GM12878 (cell line): ENCODE data around the gene HBP1. TPM values are rescaled to one million over a fixed set of nuclear protein-coding genes. Genes with fewer than 3 reads are reported as not detected.
A peak's percentile ranks its signal among the peaks of the same experiment; 100 is the strongest.

Source experiments
- ATAC-seq: fragments of 200-7000 bp; cut with Tn5 transposase; 3 replicates; pipeline ENCODE4 v1.9.1; 2020; ENCODE audit warnings: mild to moderate bottlenecking, moderate library complexity
- BruUV-seq: library from RNA; stranded (reverse); fragments of 400-500 nt; replicated peaks from 2 replicates; lab custom pipeline; 2021; lab: Mats Ljungman, UMichigan
- CTCF ChIA-PET: fragments of 300-600 bp; sonication (Branson Sonifier 250); formaldehyde crosslinking; extraction: SDS; loops from one replicate; lab custom pipeline; 2021; ENCODE audit warnings: inconsistent platforms; lab: Yijun Ruan, JAX
- POLR2A ChIA-PET: fragments of 350-600 bp; formaldehyde crosslinking; extraction: SDS; loops from one replicate; lab custom pipeline; 2021; ENCODE audit warnings: inconsistent platforms; lab: Charles Lee
- RAD21 ChIA-PET: fragments of 300-600 bp; sonication (Branson Sonifier 250); formaldehyde crosslinking; loops from one replicate; lab custom pipeline; 2023; ENCODE audit warnings: antibody characterized with exemption; ENCODE audit not compliant: unreplicated experiment; lab: Charles Lee
- SMC1A ChIA-PET: fragments of 300-600 bp; sonication (Branson Sonifier 250); formaldehyde crosslinking; loops from one replicate; lab custom pipeline; 2023; ENCODE audit not compliant: unreplicated experiment, uncharacterized antibody; lab: Charles Lee
- DNase-seq: peaks from one replicate; pipeline ENCODE4 v3.0.0-alpha.2; 2011; ENCODE audit warnings: low read depth, low spot score
- FAIRE-seq: peaks from 3 replicates; lab custom pipeline; 2011; peaks lifted over from hg19 to GRCh38; lab: Jason Lieb, UNC
- H2AFZ ChIP-seq: 2 replicates; pipeline ENCODE4 v1.6.0; 2011; ENCODE audit warnings: low read depth, low read length, control low read depth; ENCODE audit not compliant: control insufficient read depth
- H3K27ac ChIP-seq: 2 replicates; pipeline ENCODE4 v1.5.1; 2011; ENCODE audit warnings: control low read depth; ENCODE audit not compliant: control insufficient read depth, insufficient read depth
- H3K27me3 ChIP-seq, 2 experiments: replicated peaks in 1 of 2; 2 replicates each; pipeline versions ENCODE4 v1.6.0 to v1.6.1; 2011; ENCODE audit warnings: low read length in 1 of 2; ENCODE audit not compliant: control insufficient read depth in 2 of 2, insufficient read depth in 2 of 2
- H3K36me3 ChIP-seq, 2 experiments: 2 replicates each; pipeline ENCODE4 v1.5.1; 2011; ENCODE audit warnings: low read length in 1 of 2; ENCODE audit not compliant: control insufficient read depth in 2 of 2, insufficient read depth in 2 of 2
- H3K4me1 ChIP-seq: 2 replicates; pipeline ENCODE4 v1.6.1; 2011; ENCODE audit warnings: mild to moderate bottlenecking, low read length, moderate library complexity, mixed read lengths; ENCODE audit not compliant: control insufficient read depth, insufficient read depth
- H3K4me2 ChIP-seq: 2 replicates; pipeline ENCODE4 v1.6.0; 2011; ENCODE audit warnings: control low read depth; ENCODE audit not compliant: control insufficient read depth, insufficient read depth
- H3K4me3 ChIP-seq: fragments of 200-600 bp; sonication (generic); 2 replicates; pipeline ENCODE4 v1.5.1; 2016
- H3K79me2 ChIP-seq: 2 replicates; pipeline ENCODE4 v1.6.0; 2011; ENCODE audit warnings: low read length; ENCODE audit not compliant: control insufficient read depth, insufficient read depth
- H3K9ac ChIP-seq: 2 replicates; pipeline ENCODE4 v1.8.0; 2011; ENCODE audit warnings: low read length, control low read depth, mixed read lengths; ENCODE audit not compliant: control insufficient read depth, insufficient read depth
- H3K9me3 ChIP-seq: replicated peaks from 3 replicates; pipeline ENCODE4 v1.5.1; 2011; ENCODE audit warnings: mild to moderate bottlenecking, low read length; ENCODE audit not compliant: control insufficient read depth, insufficient read depth
- H4K20me1 ChIP-seq: 2 replicates; pipeline ENCODE4 v1.6.0; 2011; ENCODE audit not compliant: control insufficient read depth, insufficient read depth
- CBX5 ChIP-seq: sonication (generic); IDR thresholded peaks from 2 replicates; pipeline ENCODE4 v1.6.1; 2016; ENCODE audit warnings: low read depth, moderate library complexity, mild to moderate bottlenecking, inconsistent platforms
- CHD2 ChIP-seq: IDR thresholded peaks from 2 replicates; pipeline ENCODE4 v1.6.1; 2011; ENCODE audit warnings: low read depth, low read length, improper control_type of control experiment, borderline replicate concordance
- CREB1 ChIP-seq: IDR thresholded peaks from 2 replicates; pipeline ENCODE4 v1.6.1; 2012; ENCODE audit warnings: low read depth, mild to moderate bottlenecking, inconsistent platforms
- IRF4 ChIP-seq: IDR thresholded peaks from 2 replicates; pipeline ENCODE4 v1.6.1; 2011; ENCODE audit warnings: low read depth, low read length
- NFYA ChIP-seq: IDR thresholded peaks from 2 replicates; pipeline ENCODE4 v1.6.1; 2011; ENCODE audit warnings: low read depth, mild to moderate bottlenecking, low read length, improper control_type of control experiment, borderline replicate concordance
- RB1 ChIP-seq: fragments of 450-650 bp; formaldehyde crosslinking; IDR thresholded peaks from 2 replicates; pipeline ENCODE4 v1.6.1; 2017; ENCODE audit warnings: mild to moderate bottlenecking, borderline replicate concordance
- SIX5 ChIP-seq: IDR thresholded peaks from 2 replicates; pipeline ENCODE4 v1.6.1; 2011; ENCODE audit warnings: mild to moderate bottlenecking, low read depth, low read length, moderate library complexity; ENCODE audit not compliant: severe bottlenecking
- SMAD1 ChIP-seq: fragments of 450-650 bp; IDR thresholded peaks from 2 replicates; pipeline ENCODE4 v1.6.1; 2018; ENCODE audit warnings: mild to moderate bottlenecking, low read depth; ENCODE audit not compliant: partially characterized antibody
- SMAD5 ChIP-seq: IDR thresholded peaks from 2 replicates; pipeline ENCODE4 v1.6.1; 2016; ENCODE audit warnings: antibody characterized with exemption, low read depth
- SPI1 ChIP-seq: IDR thresholded peaks from 2 replicates; pipeline ENCODE4 v1.6.1; 2011; ENCODE audit warnings: low read depth, mild to moderate bottlenecking, low read length, moderate library complexity, borderline replicate concordance; ENCODE audit not compliant: insufficient read depth
- TCF12 ChIP-seq: IDR thresholded peaks from 2 replicates; pipeline ENCODE4 v1.6.1; 2011; ENCODE audit warnings: low read depth, mild to moderate bottlenecking, low read length
- ZSCAN29 ChIP-seq: fragments of 450-650 bp; IDR thresholded peaks from 2 replicates; pipeline ENCODE4 v1.6.1; 2017; ENCODE audit warnings: mild to moderate bottlenecking, moderate library complexity
- WGBS: methylation state at CpG from one replicate; pipeline ENCODE4 v1.1.6; 2016; ENCODE audit warnings: low lambda C conversion rate; ENCODE audit not compliant: insufficient replicate concordance, insufficient coverage; ENCODE audit errors: missing lambda C conversion rate; 5-methylcytosine and 5-hydroxymethylcytosine counted together
- in situ Hi-C: fragments of 300-500 bp; cut with MboI; formaldehyde crosslinking; loops from 9 replicates; pipeline ENCODE4 v1.14.3; 2018; ENCODE audit warnings: mixed read lengths
- intact Hi-C: fragments of 100-400 bp; cut with micrococcal nuclease; formaldehyde crosslinking; loops from one replicate; pipeline ENCODE4 v1.14.2; 2022; ENCODE audit not compliant: unreplicated experiment
- polyA plus RNA-seq, 11 experiments: library from polyadenylated mRNA; depleted of rRNA in 4 of 11; unstranded in 6 of 11; stranded (reverse) in 5 of 11; fragments of >200 nt; fragmentation: Nextera tagmentation in 4 of 11; fragmentation: Illumina TruSeq in 1 of 11; extraction: Ambion mirVana in 4 of 11; extraction: Trizol in 1 of 11; gene quantifications; 1 replicate in 1 of 11; 2 replicates in 10 of 11; pipeline versions ENCODE4 v1.2.1 to v1.2.3, GENCODE V29; 2011 to 2016; ENCODE audit warnings: inconsistent platforms in 2 of 11, missing spikeins in 2 of 11, low read depth in 1 of 11
- total RNA-seq, 4 experiments: library from RNA; depleted of rRNA in 3 of 4; stranded (reverse); fragments of >200 nt in 3 of 4; fragmentation: Illumina TruSeq in 1 of 4; extraction: Trizol in 1 of 4; gene quantifications; 2 replicates each; pipeline versions ENCODE4 v1.2.1 to v1.2.3, GENCODE V29; 2013 to 2021
- TF ChIP-seq, protein P1 (sequence below): fragments of 450-650 bp; IDR thresholded peaks from 2 replicates; pipeline ENCODE4 v1.6.1; 2014; ENCODE audit warnings: mild to moderate bottlenecking
- TF ChIP-seq, protein P2 (sequence below): fragments of 450-650 bp; IDR thresholded peaks from 2 replicates; pipeline ENCODE4 v1.6.1; 2018; ENCODE audit warnings: borderline replicate concordance, mild to moderate bottlenecking; ENCODE audit not compliant: partially characterized antibody
- TF ChIP-seq, protein P3 (sequence below): fragments of 450-650 bp; IDR thresholded peaks from 2 replicates; pipeline ENCODE4 v1.6.1; 2017; ENCODE audit warnings: mild to moderate bottlenecking, moderate library complexity

HBP1 gene
- total and polyA plus RNA-seq, 10 of the 15 experiments (the other 5 are each of a cell fraction or from before 2014, with no cell fraction given): 5.8 to 30.9 (median 9.4) TPM

DNA sequence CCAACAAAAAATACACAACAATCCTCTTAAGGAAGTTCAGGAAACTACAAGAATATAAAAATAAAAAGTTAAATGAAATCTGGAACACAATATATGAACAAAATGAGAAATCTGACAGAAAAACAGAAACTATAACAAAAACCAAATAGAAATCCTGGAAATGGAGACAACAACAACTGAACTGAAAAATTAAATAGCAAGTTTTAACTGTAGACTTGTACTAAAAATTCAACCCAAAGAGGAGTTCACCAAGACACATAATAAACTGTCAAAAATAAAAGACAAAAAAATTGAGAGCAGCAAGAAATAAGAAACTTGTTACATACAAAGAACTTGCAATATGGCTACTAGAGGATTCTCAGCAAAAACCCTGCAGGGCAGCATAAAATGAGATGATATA is 45.1 kb downstream of the HBP1 start (continued):
- TF ChIP-seq, protein P1, sequence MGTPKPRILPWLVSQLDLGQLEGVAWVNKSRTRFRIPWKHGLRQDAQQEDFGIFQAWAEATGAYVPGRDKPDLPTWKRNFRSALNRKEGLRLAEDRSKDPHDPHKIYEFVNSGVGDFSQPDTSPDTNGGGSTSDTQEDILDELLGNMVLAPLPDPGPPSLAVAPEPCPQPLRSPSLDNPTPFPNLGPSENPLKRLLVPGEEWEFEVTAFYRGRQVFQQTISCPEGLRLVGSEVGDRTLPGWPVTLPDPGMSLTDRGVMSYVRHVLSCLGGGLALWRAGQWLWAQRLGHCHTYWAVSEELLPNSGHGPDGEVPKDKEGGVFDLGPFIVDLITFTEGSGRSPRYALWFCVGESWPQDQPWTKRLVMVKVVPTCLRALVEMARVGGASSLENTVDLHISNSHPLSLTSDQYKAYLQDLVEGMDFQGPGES: no peak
- TF ChIP-seq, protein P2, sequence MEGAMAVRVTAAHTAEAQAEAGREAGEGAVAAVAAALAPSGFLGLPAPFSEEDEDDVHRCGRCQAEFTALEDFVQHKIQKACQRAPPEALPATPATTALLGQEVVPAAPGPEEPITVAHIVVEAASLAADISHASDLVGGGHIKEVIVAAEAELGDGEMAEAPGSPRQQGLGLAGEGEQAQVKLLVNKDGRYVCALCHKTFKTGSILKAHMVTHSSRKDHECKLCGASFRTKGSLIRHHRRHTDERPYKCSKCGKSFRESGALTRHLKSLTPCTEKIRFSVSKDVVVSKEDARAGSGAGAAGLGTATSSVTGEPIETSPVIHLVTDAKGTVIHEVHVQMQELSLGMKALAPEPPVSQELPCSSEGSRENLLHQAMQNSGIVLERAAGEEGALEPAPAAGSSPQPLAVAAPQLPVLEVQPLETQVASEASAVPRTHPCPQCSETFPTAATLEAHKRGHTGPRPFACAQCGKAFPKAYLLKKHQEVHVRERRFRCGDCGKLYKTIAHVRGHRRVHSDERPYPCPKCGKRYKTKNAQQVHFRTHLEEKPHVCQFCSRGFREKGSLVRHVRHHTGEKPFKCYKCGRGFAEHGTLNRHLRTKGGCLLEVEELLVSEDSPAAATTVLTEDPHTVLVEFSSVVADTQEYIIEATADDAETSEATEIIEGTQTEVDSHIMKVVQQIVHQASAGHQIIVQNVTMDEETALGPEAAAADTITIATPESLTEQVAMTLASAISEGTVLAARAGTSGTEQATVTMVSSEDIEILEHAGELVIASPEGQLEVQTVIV: no peak
- TF ChIP-seq NFYA: no peak
- no peak for TF ChIP-seq SIX5
- no peak for TF ChIP-seq SMAD1
- no peak for TF ChIP-seq CBX5
- no peak for TF ChIP-seq SMAD5
- TF ChIP-seq IRF4: no peak
- TF ChIP-seq, all 136 proteins: peak for 0

DNA sequence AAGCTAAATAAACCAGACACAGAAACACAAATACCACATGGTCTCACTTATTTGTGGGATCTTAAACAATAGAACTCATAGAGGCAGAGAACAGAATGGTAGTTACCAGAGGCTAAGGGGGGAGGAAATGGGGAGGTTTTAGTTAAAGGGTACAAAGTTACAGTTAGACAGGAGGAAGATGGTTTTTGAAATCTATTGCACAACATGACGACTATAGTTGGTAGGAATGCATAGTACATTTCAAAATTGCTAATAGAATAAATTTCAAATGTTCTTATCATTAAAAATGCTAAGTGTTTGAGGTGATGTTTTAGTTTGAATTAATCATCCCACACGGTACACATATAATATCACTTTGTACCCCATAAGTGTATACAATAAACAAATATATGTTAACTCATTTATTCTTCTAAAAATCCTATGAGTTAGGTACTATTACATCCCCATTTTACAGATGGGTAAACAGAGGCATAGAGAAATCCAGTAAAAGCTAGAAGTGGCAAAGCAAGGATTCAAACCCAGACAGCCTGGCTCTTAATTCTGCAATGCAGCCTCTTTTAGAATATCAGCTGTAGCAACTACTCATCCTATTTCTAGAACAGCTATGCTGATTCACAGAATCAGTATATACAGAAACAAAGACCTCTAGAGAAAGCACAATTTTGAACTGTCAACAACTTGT is 50.9 kb downstream of the HBP1 start:
- ChIA-PET RAD21 (interaction anchor here (0.6 kb wide), 1 partner anchor 231 kb away, joined by 3 read pairs; no protein-coding TSS in a partner anchor), POLR2A (interaction anchor here (0.9 to 1.3 kb wide), 2 partner anchors 10 to 12 kb away, joined by 3 to 7 read pairs; no protein-coding TSS in a partner anchor), SMC1A (interaction anchor here (0.8 kb wide), 1 partner anchor 14 kb away, joined by 3 read pairs; no protein-coding TSS in a partner anchor), CTCF (no interaction called here)
- no TSS peak for BruUV-seq
- WGBS: 90% methylated on average over 2 of the region's 2 CpGs
- Histone ChIP-seq H3K9me3 (no peaks in the 10 kb centered on the region), H2AFZ (no peak overlapping the region), H3K4me3 (no peak overlapping the region), H3K4me2 (no peak overlapping the region), H3K4me1 (no peaks in the 10 kb centered on the region), H3K9ac (no peak overlapping the region), H4K20me1 (no peaks in the 10 kb centered on the region), H3K27ac (no peak overlapping the region), H3K36me3 (no peaks in the 10 kb centered on the region), H3K79me2 (no peaks in the 10 kb centered on the region), H3K27me3 (no peaks in the 10 kb centered on the region)
- ATAC-seq (no peak), FAIRE-seq (peak; percentile 78), DNase-seq (no peak)
- in situ Hi-C loops: no loop called here
- intact Hi-C loops: no loop called here
- TF ChIP-seq TCF12 (no peak), RB1 (no peak), CHD2 (no peak), SPI1 (no peak), ZSCAN29 (no peak), CREB1 (no peak)
- TF ChIP-seq, protein P3, sequence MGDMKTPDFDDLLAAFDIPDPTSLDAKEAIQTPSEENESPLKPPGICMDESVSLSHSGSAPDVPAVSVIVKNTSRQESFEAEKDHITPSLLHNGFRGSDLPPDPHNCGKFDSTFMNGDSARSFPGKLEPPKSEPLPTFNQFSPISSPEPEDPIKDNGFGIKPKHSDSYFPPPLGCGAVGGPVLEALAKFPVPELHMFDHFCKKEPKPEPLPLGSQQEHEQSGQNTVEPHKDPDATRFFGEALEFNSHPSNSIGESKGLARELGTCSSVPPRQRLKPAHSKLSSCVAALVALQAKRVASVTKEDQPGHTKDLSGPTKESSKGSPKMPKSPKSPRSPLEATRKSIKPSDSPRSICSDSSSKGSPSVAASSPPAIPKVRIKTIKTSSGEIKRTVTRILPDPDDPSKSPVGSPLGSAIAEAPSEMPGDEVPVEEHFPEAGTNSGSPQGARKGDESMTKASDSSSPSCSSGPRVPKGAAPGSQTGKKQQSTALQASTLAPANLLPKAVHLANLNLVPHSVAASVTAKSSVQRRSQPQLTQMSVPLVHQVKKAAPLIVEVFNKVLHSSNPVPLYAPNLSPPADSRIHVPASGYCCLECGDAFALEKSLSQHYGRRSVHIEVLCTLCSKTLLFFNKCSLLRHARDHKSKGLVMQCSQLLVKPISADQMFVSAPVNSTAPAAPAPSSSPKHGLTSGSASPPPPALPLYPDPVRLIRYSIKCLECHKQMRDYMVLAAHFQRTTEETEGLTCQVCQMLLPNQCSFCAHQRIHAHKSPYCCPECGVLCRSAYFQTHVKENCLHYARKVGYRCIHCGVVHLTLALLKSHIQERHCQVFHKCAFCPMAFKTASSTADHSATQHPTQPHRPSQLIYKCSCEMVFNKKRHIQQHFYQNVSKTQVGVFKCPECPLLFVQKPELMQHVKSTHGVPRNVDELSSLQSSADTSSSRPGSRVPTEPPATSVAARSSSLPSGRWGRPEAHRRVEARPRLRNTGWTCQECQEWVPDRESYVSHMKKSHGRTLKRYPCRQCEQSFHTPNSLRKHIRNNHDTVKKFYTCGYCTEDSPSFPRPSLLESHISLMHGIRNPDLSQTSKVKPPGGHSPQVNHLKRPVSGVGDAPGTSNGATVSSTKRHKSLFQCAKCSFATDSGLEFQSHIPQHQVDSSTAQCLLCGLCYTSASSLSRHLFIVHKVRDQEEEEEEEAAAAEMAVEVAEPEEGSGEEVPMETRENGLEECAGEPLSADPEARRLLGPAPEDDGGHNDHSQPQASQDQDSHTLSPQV: no peak
